ENCODE results near the gene CDPF1. TPM values are rescaled to one million over a fixed set of nuclear protein-coding genes. Genes with fewer than 3 reads are reported as not detected.

CDPF1 gene
- total and polyA plus RNA-seq, 2 of the 4 experiments (the other 2 are of a cell fraction), result 11.5 to 14.5 TPM

- no peak overlapping the region for H2AK5ac ChIP-seq (ENCODE audit: low read depth, low read length)
- H3K9ac ChIP-seq (ENCODE audit: low read depth, low read length), result no peak overlapping the region
- H4K20me1 ChIP-seq (ENCODE audit: insufficient read depth, low read length), result no peaks in the 10 kb centered on the region; the same call in none of the 2 replicates
- H3K27ac ChIP-seq (ENCODE audit: insufficient read depth, low read length), result no peak overlapping the region
- BruUV-seq (replicated peaks), result no TSS peak
- H2BK20ac ChIP-seq (ENCODE audit: low read depth, low read length), result no peak overlapping the region
- H3K9me3 ChIP-seq (ENCODE audit: control insufficient read depth, insufficient read depth, low read length), result no peaks in the 10 kb centered on the region
- in situ Hi-C loops (cut with MboI; ENCODE audit: low sequenced_read_pairs) (no loop called here), intact Hi-C loops (cut with micrococcal nuclease) (no loop called here), dilution Hi-C loops (cut with HindIII; ENCODE audit: low sequenced_read_pairs, unreplicated experiment) (no loop called here)
- peaks cover 4 to 39% of the 10 kb centered on the region in 2 experiments for H3K79me1 ChIP-seq (ENCODE audit: low read depth in 1 of 2, low read length in 2 of 2)
- no peak overlapping the region for H3K4me2 ChIP-seq (ENCODE audit: low read depth, low read length)
- H4K5ac ChIP-seq (ENCODE audit: low read depth, low read length), result no peak overlapping the region
- no peak overlapping the region for H2AFZ ChIP-seq (replicated peaks; ENCODE audit: low read length, poor library complexity)
- H3K14ac ChIP-seq (replicated peaks; ENCODE audit: low read depth, low read length), result no peak overlapping the region
- H3K18ac ChIP-seq (ENCODE audit: low read depth, low read length), result no peak overlapping the region
- no peak for DNase-seq
- H3K4me1 ChIP-seq (ENCODE audit: control insufficient read depth, insufficient read depth, low read length), result peaks cover 2% of the 10 kb centered on the region; the same call in 1 of the 2 replicates
- H2BK5ac ChIP-seq (ENCODE audit: low read depth, low read length, poor library complexity, severe bottlenecking), result no peak overlapping the region
- H3K36me3 ChIP-seq (ENCODE audit: control insufficient read depth, insufficient read depth, low read length), result peaks cover 15% of the 10 kb centered on the region
- no peak overlapping the region for H3K4me3 ChIP-seq (ENCODE audit: insufficient read depth, low read depth, low read length)
- no peak overlapping the region for H2BK120ac ChIP-seq (ENCODE audit: low read depth, low read length)
- H2AK9ac ChIP-seq (replicated peaks; ENCODE audit: low read depth, low read length, poor library complexity), result no peak overlapping the region
- no peak for ATAC-seq (ENCODE audit: low read depth)
- POLR2A ChIA-PET (ENCODE audit: unreplicated experiment), result interaction anchor here (1.0 kb wide), 1 partner anchor 23 kb away, joined by 3 read pairs; the partner anchor contains the start of gene TTC38
- 100% methylated on average over 5 of the region's 9 CpGs; no CpG with 5 or more reads in 1 of the 2 experiments for WGBS, 2 experiments (ENCODE audit: extremely low coverage in 2 of 2, insufficient read length in 1 of 2)
- CTCF ChIA-PET, result no interaction called here
- no peak overlapping the region for H3K23ac ChIP-seq (ENCODE audit: low read depth, low read length)
- no peak for TF ChIP-seq CHD1 (IDR thresholded peaks at IDR 0.05; ENCODE audit: low read depth, low read length)
- no peak for TF ChIP-seq CEBPB (IDR thresholded peaks at IDR 0.05; ENCODE audit: low read depth, low read length)
- TF ChIP-seq MAZ (IDR thresholded peaks at IDR 0.05; ENCODE audit: borderline replicate concordance, low read depth, low read length), result no peak
- TF ChIP-seq BHLHE40 (IDR thresholded peaks at IDR 0.05; ENCODE audit: low read depth, low read length), result no peak
- TF ChIP-seq MXI1 (IDR thresholded peaks at IDR 0.05; ENCODE audit: borderline replicate concordance, low read depth, low read length), result no peak
- TF ChIP-seq RFX5 (IDR thresholded peaks at IDR 0.05; ENCODE audit: low read depth, low read length), result no peak
- no peak for TF ChIP-seq NFE2L2 (IDR thresholded peaks at IDR 0.05; ENCODE audit: low read depth, low read length)
- TF ChIP-seq POLR2A (IDR thresholded peaks at IDR 0.05; ENCODE audit: low read depth, low read length), result no peak
- no peak for TF ChIP-seq ELK1 (IDR thresholded peaks at IDR 0.05; ENCODE audit: borderline replicate concordance, low read depth, low read length)
- no peak for TF ChIP-seq CTCF (conservative IDR thresholded peaks at IDR 0.05; ENCODE audit: low read depth, low read length)
- TF ChIP-seq RAD21 (IDR thresholded peaks at IDR 0.05; ENCODE audit: low read length), result no peak
- no peak for TF ChIP-seq RCOR1 (IDR thresholded peaks at IDR 0.05; ENCODE audit: insufficient replicate concordance, low read length)
- no peak for TF ChIP-seq SMC3 (IDR thresholded peaks at IDR 0.05; ENCODE audit: low read depth, low read length)
- no peak for TF ChIP-seq MAFK (IDR thresholded peaks at IDR 0.05; ENCODE audit: low read depth, low read length)
- no peak for TF ChIP-seq FOS (IDR thresholded peaks at IDR 0.05; ENCODE audit: low read depth, low read length)
- no peaks in the 10 kb centered on the region for H3K27me3 ChIP-seq (ENCODE audit: control insufficient read depth, insufficient read depth, low read length)
- no peak overlapping the region for H4K8ac ChIP-seq (ENCODE audit: low read depth in 2 of 2, low read length in 2 of 2)
- H3K56ac ChIP-seq (ENCODE audit: extremely low read depth, insufficient read depth, low read length), result no peak overlapping the region
- peaks cover 23% of the 10 kb centered on the region for H3K9me1 ChIP-seq (ENCODE audit: insufficient read depth, low read length)
- no peak overlapping the region for H4K91ac ChIP-seq (ENCODE audit: insufficient read depth, low read depth, low read length)
- no peak overlapping the region for H3K4ac ChIP-seq (ENCODE audit: low read depth, low read length)
- no peak overlapping the region for H2BK15ac ChIP-seq (ENCODE audit: low read depth, low read length)
Measured at GRCh38 chr22:46244771-46245170, 5.3 kb downstream of the CDPF1 start.
